Astrocyte (in vitro differentiated cells and primary cell): ENCODE data around the gene MMRN2. TPM values are rescaled to one million over a fixed set of nuclear protein-coding genes. Genes with fewer than 3 reads are reported as not detected.
"Not testable (repeated sequence)": the region's sequence is repeated elsewhere in the genome, so short reads cannot be mapped to it uniquely, and the experiment has no call there.

Experiments
- DNase-seq: peaks from one replicate; pipeline ENCODE4 v3.0.0-alpha.2; 2010; ENCODE audit warnings: low read depth
- FAIRE-seq: peaks from 2 replicates; lab custom pipeline; 2011; peaks lifted over from hg19 to GRCh38; lab: Jason Lieb, UNC
- H2AFZ ChIP-seq: 2 replicates; pipeline ENCODE4 v1.6.0; 2012; ENCODE audit warnings: low read depth, low read length, inconsistent platforms
- H3K27ac ChIP-seq: 2 replicates; pipeline ENCODE4 v1.5.1; 2011; ENCODE audit warnings: low read depth, low read length, inconsistent platforms
- H3K27me3 ChIP-seq: 2 replicates; pipeline ENCODE4 v1.6.0; 2011; ENCODE audit warnings: low read length, inconsistent platforms; ENCODE audit not compliant: insufficient read depth
- H3K36me3 ChIP-seq: 2 replicates; pipeline ENCODE4 v1.5.1; 2011; ENCODE audit warnings: low read length, inconsistent platforms; ENCODE audit not compliant: insufficient read depth
- H3K4me1 ChIP-seq: 2 replicates; pipeline ENCODE4 v1.5.1; 2011; ENCODE audit warnings: low read length, inconsistent platforms; ENCODE audit not compliant: insufficient read depth
- H3K4me2 ChIP-seq: 2 replicates; pipeline ENCODE4 v1.6.0; 2012; ENCODE audit warnings: low read length, inconsistent platforms
- H3K4me3 ChIP-seq: 2 replicates; pipeline ENCODE4 v1.5.1; 2011; ENCODE audit warnings: low read depth, mild to moderate bottlenecking, low read length, inconsistent platforms; ENCODE audit not compliant: insufficient read depth
- H3K79me2 ChIP-seq: 2 replicates; pipeline ENCODE4 v1.6.0; 2012; ENCODE audit warnings: mild to moderate bottlenecking, low read length, inconsistent platforms; ENCODE audit not compliant: insufficient read depth
- H3K9ac ChIP-seq: 2 replicates; pipeline ENCODE4 v1.6.0; 2012; ENCODE audit warnings: mild to moderate bottlenecking, low read length, inconsistent platforms
- H3K9me3 ChIP-seq: 2 replicates; pipeline ENCODE4 v1.5.1; 2012; ENCODE audit warnings: low read depth, mild to moderate bottlenecking, low read length, inconsistent platforms; ENCODE audit not compliant: insufficient read depth
- H4K20me1 ChIP-seq: 2 replicates; pipeline ENCODE4 v1.6.0; 2012; ENCODE audit warnings: low read length, inconsistent platforms; ENCODE audit not compliant: insufficient read depth
- H3K27ac Mint-ChIP-seq: one replicate; pipeline ENCODE4 v1.8.0; 2021; ENCODE audit warnings: mild to moderate bottlenecking, mixed read lengths; ENCODE audit not compliant: unreplicated experiment
- H3K27me3 Mint-ChIP-seq: one replicate; pipeline ENCODE4 v1.8.0; 2021; ENCODE audit warnings: low read depth, mixed read lengths; ENCODE audit not compliant: unreplicated experiment
- H3K36me3 Mint-ChIP-seq: one replicate; pipeline ENCODE4 v1.8.0; 2021; ENCODE audit warnings: low read depth, mixed read lengths; ENCODE audit not compliant: unreplicated experiment
- H3K4me1 Mint-ChIP-seq: one replicate; pipeline ENCODE4 v1.8.0; 2021; ENCODE audit warnings: low read depth, mixed read lengths; ENCODE audit not compliant: unreplicated experiment
- H3K4me3 Mint-ChIP-seq: one replicate; pipeline ENCODE4 v1.8.0; 2021; ENCODE audit warnings: mild to moderate bottlenecking, moderate library complexity, mixed read lengths; ENCODE audit not compliant: unreplicated experiment
- H3K9me3 Mint-ChIP-seq: one replicate; pipeline ENCODE4 v1.8.0; 2021; ENCODE audit warnings: mild to moderate bottlenecking, mixed read lengths; ENCODE audit not compliant: unreplicated experiment
- EZH2 ChIP-seq: IDR thresholded peaks from 2 replicates; pipeline ENCODE4 v1.6.1; 2012; ENCODE audit warnings: mild to moderate bottlenecking, low read length, inconsistent platforms; ENCODE audit not compliant: insufficient read depth
- total RNA-seq: library from RNA; stranded (reverse); gene quantifications from 2 replicates; pipeline ENCODE4 v1.2.1, GENCODE V29; 2021
- TF ChIP-seq, protein P1 (sequence below): IDR thresholded peaks from 2 replicates; pipeline ENCODE4 v1.5.1; 2011; ENCODE audit warnings: low read depth, mild to moderate bottlenecking, inconsistent platforms, low read length, moderate library complexity; ENCODE audit not compliant: insufficient read depth

The MMRN2 gene
- total RNA-seq, 1 donor from 2014 or later = 0.27 TPM

DNA sequence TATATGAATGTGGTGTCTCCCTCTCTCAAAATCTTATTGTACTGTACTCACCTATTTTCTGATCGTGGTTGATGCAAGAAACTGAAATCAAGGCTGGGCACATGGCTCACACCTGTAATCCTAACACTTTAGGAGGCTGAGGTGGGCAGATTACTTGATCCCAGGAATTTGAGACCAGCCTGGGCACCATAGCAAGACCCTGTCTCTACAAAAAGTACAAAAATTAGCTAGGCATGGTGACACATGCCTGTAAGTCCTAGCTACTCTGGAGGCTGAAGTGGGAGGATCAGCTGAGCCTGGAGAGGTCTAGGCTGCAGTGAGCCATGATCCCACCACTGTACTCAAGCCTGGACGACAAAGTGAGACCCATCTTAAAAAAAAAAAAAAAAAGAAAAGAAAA is 16.0 kb downstream of the MMRN2 start:
- Histone ChIP-seq H3K36me3 (no peaks in the 10 kb centered on the region), H3K4me2 (no peak overlapping the region), H3K27ac (no peak overlapping the region), H3K9ac (no peak overlapping the region), H3K4me1 (peaks cover 13% of the 10 kb centered on the region), H3K4me3 (no peak overlapping the region), H2AFZ (no peak overlapping the region), H3K9me3 (no peaks in the 10 kb centered on the region), H3K27me3 (no peaks in the 10 kb centered on the region), H3K79me2 (no peaks in the 10 kb centered on the region), H4K20me1 (no peaks in the 10 kb centered on the region)
- Mint-ChIP-seq H3K27ac (no peak overlapping the region), H3K9me3 (no peaks in the 10 kb centered on the region), H3K4me1 (peaks cover 14% of the 10 kb centered on the region), H3K27me3 (peaks cover 11% of the 10 kb centered on the region), H3K36me3 (peaks cover 3% of the 10 kb centered on the region), H3K4me3 (no peak overlapping the region)
- DNase-seq = no peak
- no peak for FAIRE-seq
- no peak for TF ChIP-seq EZH2
- TF ChIP-seq, protein P1, sequence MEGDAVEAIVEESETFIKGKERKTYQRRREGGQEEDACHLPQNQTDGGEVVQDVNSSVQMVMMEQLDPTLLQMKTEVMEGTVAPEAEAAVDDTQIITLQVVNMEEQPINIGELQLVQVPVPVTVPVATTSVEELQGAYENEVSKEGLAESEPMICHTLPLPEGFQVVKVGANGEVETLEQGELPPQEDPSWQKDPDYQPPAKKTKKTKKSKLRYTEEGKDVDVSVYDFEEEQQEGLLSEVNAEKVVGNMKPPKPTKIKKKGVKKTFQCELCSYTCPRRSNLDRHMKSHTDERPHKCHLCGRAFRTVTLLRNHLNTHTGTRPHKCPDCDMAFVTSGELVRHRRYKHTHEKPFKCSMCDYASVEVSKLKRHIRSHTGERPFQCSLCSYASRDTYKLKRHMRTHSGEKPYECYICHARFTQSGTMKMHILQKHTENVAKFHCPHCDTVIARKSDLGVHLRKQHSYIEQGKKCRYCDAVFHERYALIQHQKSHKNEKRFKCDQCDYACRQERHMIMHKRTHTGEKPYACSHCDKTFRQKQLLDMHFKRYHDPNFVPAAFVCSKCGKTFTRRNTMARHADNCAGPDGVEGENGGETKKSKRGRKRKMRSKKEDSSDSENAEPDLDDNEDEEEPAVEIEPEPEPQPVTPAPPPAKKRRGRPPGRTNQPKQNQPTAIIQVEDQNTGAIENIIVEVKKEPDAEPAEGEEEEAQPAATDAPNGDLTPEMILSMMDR = no peak

DNA sequence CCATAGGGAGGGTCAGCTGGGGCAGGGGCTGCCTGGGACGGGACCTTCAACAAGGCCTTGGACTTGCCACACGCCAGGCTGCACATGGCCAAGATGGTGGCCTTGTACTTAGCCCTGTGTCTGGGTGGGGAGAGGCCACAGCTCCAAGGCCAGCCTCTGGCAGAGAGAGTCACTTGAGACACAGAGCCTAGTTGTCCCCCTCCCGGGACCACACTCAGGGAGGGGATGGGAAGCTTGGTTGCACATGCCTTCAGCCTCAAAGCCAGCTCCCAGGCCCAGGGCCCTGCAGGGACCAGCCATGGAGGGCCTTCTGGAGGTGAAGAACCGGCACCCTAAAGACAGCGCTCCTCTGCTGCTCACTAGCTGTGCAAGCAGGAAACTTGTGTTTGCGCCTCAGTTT is 16.7 kb downstream of the MMRN2 start:
- Histone ChIP-seq H3K4me1 (peaks cover 13% of the 10 kb centered on the region), H3K9me3 (no peaks in the 10 kb centered on the region), H3K79me2 (no peaks in the 10 kb centered on the region), H3K4me2 (no peak overlapping the region), H3K27me3 (no peaks in the 10 kb centered on the region), H3K36me3 (no peaks in the 10 kb centered on the region), H4K20me1 (no peaks in the 10 kb centered on the region), H3K27ac (no peak overlapping the region), H2AFZ (no peak overlapping the region), H3K9ac (no peak overlapping the region), H3K4me3 (no peak overlapping the region)
- Mint-ChIP-seq H3K27ac (no peak overlapping the region), H3K4me3 (no peak overlapping the region), H3K27me3 (peaks cover 9% of the 10 kb centered on the region), H3K9me3 (no peaks in the 10 kb centered on the region), H3K4me1 (peaks cover 17% of the 10 kb centered on the region), H3K36me3 (peaks cover 3% of the 10 kb centered on the region)
- FAIRE-seq (no peak), DNase-seq (no peak)
- no peak for TF ChIP-seq EZH2
- TF ChIP-seq, protein P1 = no peak

GRCh38 chr10:86940076-86940475 is 17.3 kb downstream of the MMRN2 start:
- H3K27me3 Mint-ChIP-seq, H3K27me3 ChIP-seq, H3K9me3 Mint-ChIP-seq, H3K4me3 Mint-ChIP-seq, H4K20me1 ChIP-seq, FAIRE-seq, H2AFZ ChIP-seq, H3K36me3 ChIP-seq, DNase-seq, H3K4me3 ChIP-seq, H3K79me2 ChIP-seq, H3K27ac ChIP-seq, H3K4me2 ChIP-seq, H3K9me3 ChIP-seq, H3K9ac ChIP-seq, H3K36me3 Mint-ChIP-seq, H3K27ac Mint-ChIP-seq: not testable (repeated sequence)
- H3K4me1 Mint-ChIP-seq = peaks cover 15% of the 10 kb centered on the region
- peaks cover 13% of the 10 kb centered on the region for H3K4me1 ChIP-seq
